Measurements from ENCODE around the gene MS4A8. TPM values are rescaled to one million over a fixed set of nuclear protein-coding genes. Genes with fewer than 3 reads are reported as not detected.

The MS4A8 gene
- total RNA-seq, 4 donors from 2014 or later, result 0.98 to 9.5 (median 2.1) TPM; not detected in 1

- no peak overlapping the region for H3K4me3 ChIP-seq
- TF ChIP-seq, protein P1, sequence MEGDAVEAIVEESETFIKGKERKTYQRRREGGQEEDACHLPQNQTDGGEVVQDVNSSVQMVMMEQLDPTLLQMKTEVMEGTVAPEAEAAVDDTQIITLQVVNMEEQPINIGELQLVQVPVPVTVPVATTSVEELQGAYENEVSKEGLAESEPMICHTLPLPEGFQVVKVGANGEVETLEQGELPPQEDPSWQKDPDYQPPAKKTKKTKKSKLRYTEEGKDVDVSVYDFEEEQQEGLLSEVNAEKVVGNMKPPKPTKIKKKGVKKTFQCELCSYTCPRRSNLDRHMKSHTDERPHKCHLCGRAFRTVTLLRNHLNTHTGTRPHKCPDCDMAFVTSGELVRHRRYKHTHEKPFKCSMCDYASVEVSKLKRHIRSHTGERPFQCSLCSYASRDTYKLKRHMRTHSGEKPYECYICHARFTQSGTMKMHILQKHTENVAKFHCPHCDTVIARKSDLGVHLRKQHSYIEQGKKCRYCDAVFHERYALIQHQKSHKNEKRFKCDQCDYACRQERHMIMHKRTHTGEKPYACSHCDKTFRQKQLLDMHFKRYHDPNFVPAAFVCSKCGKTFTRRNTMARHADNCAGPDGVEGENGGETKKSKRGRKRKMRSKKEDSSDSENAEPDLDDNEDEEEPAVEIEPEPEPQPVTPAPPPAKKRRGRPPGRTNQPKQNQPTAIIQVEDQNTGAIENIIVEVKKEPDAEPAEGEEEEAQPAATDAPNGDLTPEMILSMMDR (IDR thresholded peaks at IDR 0.05), result no peak
- TF ChIP-seq POLR2A (IDR thresholded peaks at IDR 0.05), result no peak
- H3K27me3 ChIP-seq, result no peaks in the 10 kb centered on the region
These were observed 39.7 kb downstream of the MS4A8 start for GRCh38 chr11:60739114-60739513.

GRCh38 chr11:60740573-60740972 lies 41.2 kb downstream of the MS4A8 start:
- no peak overlapping the region for H3K4me3 ChIP-seq
- DNase-seq, result no peak
- H3K27me3 ChIP-seq, result no peaks in the 10 kb centered on the region
- TF ChIP-seq, protein P1 (IDR thresholded peaks at IDR 0.05), result no peak
- no peak for TF ChIP-seq POLR2A (IDR thresholded peaks at IDR 0.05)
- H3K36me3 ChIP-seq, result no peaks in the 10 kb centered on the region
- H3K9me3 ChIP-seq, result no peaks in the 10 kb centered on the region
- intact Hi-C loops (cut with DNase I; ENCODE audit: low total_unique reads), result no loop called here
- no peaks in the 10 kb centered on the region for H3K4me1 ChIP-seq
- no peak overlapping the region for H3K27ac ChIP-seq

More at GRCh38 chr11:60739114-60739513, 39.7 kb downstream of the MS4A8 start:
- Histone ChIP-seq H3K4me1 (no peaks in the 10 kb centered on the region), H3K9me3 (no peaks in the 10 kb centered on the region), H3K36me3 (no peaks in the 10 kb centered on the region), H3K27ac (no peak overlapping the region)
- intact Hi-C loops (cut with DNase I; ENCODE audit: low total_unique reads), result no loop called here
- DNase-seq, result no peak

- no peak for TF ChIP-seq POLR2A (IDR thresholded peaks at IDR 0.05)
- no peak for DNase-seq
- Histone ChIP-seq H3K36me3 (no peaks in the 10 kb centered on the region), H3K4me3 (no peak overlapping the region), H3K9me3 (no peaks in the 10 kb centered on the region), H3K4me1 (no peaks in the 10 kb centered on the region), H3K27ac (no peak overlapping the region), H3K27me3 (no peaks in the 10 kb centered on the region)
- intact Hi-C loops (cut with DNase I; ENCODE audit: low total_unique reads), result no loop called here
These were observed 42.0 kb downstream of the MS4A8 start for GRCh38 chr11:60741421-60741820.

DNA sequence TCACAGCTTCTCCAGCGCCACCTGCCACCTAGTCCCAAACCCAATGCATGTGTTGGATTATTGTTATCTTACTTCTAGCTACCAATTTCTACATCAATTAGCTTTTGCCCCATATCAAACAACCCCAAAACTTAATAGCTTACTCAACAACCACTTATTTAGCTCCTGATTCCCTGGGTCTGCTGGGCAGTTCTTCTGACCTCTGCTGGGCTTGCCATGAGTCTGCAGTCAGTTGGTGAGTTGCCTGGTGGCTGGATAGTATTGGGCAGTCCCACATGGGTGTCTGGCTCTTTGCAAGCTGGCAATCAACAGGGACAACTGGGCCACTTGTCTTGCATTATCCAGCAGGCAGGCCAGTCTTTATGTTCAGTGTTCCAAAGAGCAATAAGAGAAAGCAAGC lies 43.6 kb downstream of the MS4A8 start:
- H3K4me3 ChIP-seq, result no peak overlapping the region
- TF ChIP-seq POLR2A (IDR thresholded peaks at IDR 0.05), result no peak
- TF ChIP-seq, protein P1 (IDR thresholded peaks at IDR 0.05), result no peak
- H3K36me3 ChIP-seq, result no peaks in the 10 kb centered on the region
- no peak overlapping the region for H3K27ac ChIP-seq
- DNase-seq, result no peak
- no peaks in the 10 kb centered on the region for H3K27me3 ChIP-seq
- H3K9me3 ChIP-seq, result no peaks in the 10 kb centered on the region
- intact Hi-C loops (cut with DNase I; ENCODE audit: low total_unique reads), result no loop called here
- H3K4me1 ChIP-seq, result no peaks in the 10 kb centered on the region

GRCh38 chr11:60744114-60744513 lies 44.7 kb downstream of the MS4A8 start:
- TF ChIP-seq, protein P1 (IDR thresholded peaks at IDR 0.05), result no peak
- TF ChIP-seq POLR2A (IDR thresholded peaks at IDR 0.05), result no peak
- no peaks in the 10 kb centered on the region for H3K27me3 ChIP-seq
- no peaks in the 10 kb centered on the region for H3K36me3 ChIP-seq
- no peak overlapping the region for H3K4me3 ChIP-seq
- no peak for DNase-seq
- H3K27ac ChIP-seq, result no peak overlapping the region
- no peaks in the 10 kb centered on the region for H3K9me3 ChIP-seq
- intact Hi-C loops (cut with DNase I; ENCODE audit: low total_unique reads), result no loop called here
- no peaks in the 10 kb centered on the region for H3K4me1 ChIP-seq

DNA sequence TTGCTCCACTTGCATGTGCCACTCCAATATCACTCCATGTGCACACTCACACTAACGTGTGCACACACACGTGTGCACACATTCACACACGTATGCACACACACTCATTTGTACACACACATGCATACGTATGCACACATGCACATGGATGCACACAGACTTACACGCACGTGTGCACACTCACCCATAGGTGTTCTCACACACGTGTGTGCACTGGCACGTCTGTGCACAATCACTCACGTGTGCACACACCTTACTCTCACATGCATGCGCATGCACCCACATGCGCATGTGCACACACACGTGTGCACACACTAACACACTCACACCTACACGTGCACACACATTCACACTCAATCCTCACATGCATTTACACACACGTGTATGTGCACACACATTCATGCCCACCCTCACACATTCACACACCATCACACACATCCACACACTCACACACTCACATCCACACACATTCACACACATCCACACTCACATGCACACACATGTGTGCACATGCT lies 48.0 kb downstream of the MS4A8 start:
- no peak overlapping the region for H3K27ac ChIP-seq
- no peaks in the 10 kb centered on the region for H3K36me3 ChIP-seq
- H3K4me1 ChIP-seq, result no peaks in the 10 kb centered on the region
- no peak overlapping the region for H3K4me3 ChIP-seq
- H3K27me3 ChIP-seq, result no peaks in the 10 kb centered on the region
- H3K9me3 ChIP-seq, result no peaks in the 10 kb centered on the region
- DNase-seq, result no peak
- intact Hi-C loops (cut with DNase I; ENCODE audit: low total_unique reads), result no loop called here
- no peak for TF ChIP-seq POLR2A (IDR thresholded peaks at IDR 0.05)
- TF ChIP-seq, protein P1 (IDR thresholded peaks at IDR 0.05), result no peak

Data from uterus (tissue), 4 donors.